Measurements from ENCODE around the gene CYP2R1. TPM values are rescaled to one million over a fixed set of nuclear protein-coding genes. Genes with fewer than 3 reads are reported as not detected.

CYP2R1 gene
- total and polyA plus RNA-seq, 2 donors (not counting 3 experiments of a cell fraction or from before 2014, with no cell fraction given) = 5.8 to 8.0 TPM

DNA sequence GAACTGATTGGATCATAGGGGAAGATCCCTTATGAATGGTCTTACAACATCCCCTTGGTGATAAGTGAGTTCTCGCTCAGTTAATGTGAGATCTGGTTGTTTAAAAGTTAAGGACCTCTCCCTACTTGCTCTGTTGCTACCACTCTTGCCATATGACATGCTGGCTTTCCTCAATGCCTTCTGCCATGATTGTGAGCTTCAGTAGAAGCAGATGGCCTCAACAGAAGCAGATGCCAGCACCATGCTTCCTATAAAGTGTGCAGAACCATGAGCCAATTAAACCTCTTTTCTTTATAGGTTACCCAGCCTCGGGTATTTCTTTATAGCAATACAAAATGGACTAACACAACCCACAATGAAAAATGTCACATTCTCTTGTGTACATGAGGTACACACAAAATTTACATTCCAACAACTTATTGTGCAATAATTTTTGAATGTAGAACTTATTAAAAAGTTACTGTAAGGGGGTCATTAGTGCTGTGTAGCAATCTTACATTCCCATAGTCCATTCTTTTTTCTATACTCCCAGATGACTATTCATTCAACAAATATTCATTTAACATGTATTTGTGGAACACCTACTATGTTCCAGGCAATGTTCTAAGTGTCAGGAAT is 10.3 kb downstream of the CYP2R1 start:
- CTCF ChIA-PET = interaction anchor here (1.2 to 3.6 kb wide), 2 partner anchors 10 to 26 kb away, joined by 3 to 12 read pairs; no protein-coding TSS in a partner anchor
- no peak overlapping the region for H3K9ac ChIP-seq (replicated peaks; ENCODE audit: extremely low read depth, insufficient read depth, low read length)
- no peak for TF ChIP-seq GATA2 (IDR thresholded peaks at IDR 0.05; ENCODE audit: insufficient read depth, insufficient read length, low read depth, low read length)
- TF ChIP-seq, protein P1, sequence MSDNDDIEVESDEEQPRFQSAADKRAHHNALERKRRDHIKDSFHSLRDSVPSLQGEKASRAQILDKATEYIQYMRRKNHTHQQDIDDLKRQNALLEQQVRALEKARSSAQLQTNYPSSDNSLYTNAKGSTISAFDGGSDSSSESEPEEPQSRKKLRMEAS (IDR thresholded peaks at IDR 0.05; ENCODE audit: insufficient read depth, insufficient read length) = no peak
- no peak for TF ChIP-seq FOS (IDR thresholded peaks at IDR 0.05; ENCODE audit: borderline replicate concordance, insufficient read depth, low read length)
- no peak for TF ChIP-seq POLR2AphosphoS5 (IDR thresholded peaks at IDR 0.05; ENCODE audit: insufficient read depth, low read depth, low read length)
- TF ChIP-seq, protein P2, sequence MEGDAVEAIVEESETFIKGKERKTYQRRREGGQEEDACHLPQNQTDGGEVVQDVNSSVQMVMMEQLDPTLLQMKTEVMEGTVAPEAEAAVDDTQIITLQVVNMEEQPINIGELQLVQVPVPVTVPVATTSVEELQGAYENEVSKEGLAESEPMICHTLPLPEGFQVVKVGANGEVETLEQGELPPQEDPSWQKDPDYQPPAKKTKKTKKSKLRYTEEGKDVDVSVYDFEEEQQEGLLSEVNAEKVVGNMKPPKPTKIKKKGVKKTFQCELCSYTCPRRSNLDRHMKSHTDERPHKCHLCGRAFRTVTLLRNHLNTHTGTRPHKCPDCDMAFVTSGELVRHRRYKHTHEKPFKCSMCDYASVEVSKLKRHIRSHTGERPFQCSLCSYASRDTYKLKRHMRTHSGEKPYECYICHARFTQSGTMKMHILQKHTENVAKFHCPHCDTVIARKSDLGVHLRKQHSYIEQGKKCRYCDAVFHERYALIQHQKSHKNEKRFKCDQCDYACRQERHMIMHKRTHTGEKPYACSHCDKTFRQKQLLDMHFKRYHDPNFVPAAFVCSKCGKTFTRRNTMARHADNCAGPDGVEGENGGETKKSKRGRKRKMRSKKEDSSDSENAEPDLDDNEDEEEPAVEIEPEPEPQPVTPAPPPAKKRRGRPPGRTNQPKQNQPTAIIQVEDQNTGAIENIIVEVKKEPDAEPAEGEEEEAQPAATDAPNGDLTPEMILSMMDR (IDR thresholded peaks at IDR 0.05; ENCODE audit: extremely low read depth in 1 of 2, insufficient read depth in 1 of 2, low read depth in 1 of 2, low read length in 2 of 2) = no peak
- TF ChIP-seq JUN (IDR thresholded peaks at IDR 0.05; ENCODE audit: borderline replicate concordance, insufficient read depth, insufficient read length, low read depth) = no peak
- no peak for TF ChIP-seq EZH2 (IDR thresholded peaks at IDR 0.05; ENCODE audit: borderline replicate concordance, low read depth, low read length, severe bottlenecking)
- TF ChIP-seq MYC (IDR thresholded peaks at IDR 0.05; ENCODE audit: low read depth, low read length) = no peak
- TF ChIP-seq POLR2A (IDR thresholded peaks at IDR 0.05; ENCODE audit: low read depth, low read length) = no peak
- H3K27me3 ChIP-seq (ENCODE audit: control insufficient read depth in 2 of 2, insufficient read depth in 2 of 2, low read length in 2 of 2) = no peaks in the 10 kb centered on the region
- H2AFZ ChIP-seq (ENCODE audit: low read depth, low read length) = no peak overlapping the region
- POLR2A ChIA-PET = no interaction called here
- no peaks in the 10 kb centered on the region for H4K20me1 ChIP-seq (replicated peaks; ENCODE audit: control insufficient read depth, extremely low read depth, insufficient read depth, low read length)
- H3K36me3 ChIP-seq (ENCODE audit: control insufficient read depth in 2 of 2, extremely low read depth in 1 of 2, insufficient read depth in 2 of 2, low read length in 2 of 2) = no peaks in the 10 kb centered on the region
- no peak overlapping the region for H3K27ac ChIP-seq (ENCODE audit: insufficient read depth, low read depth, low read length)
- no peak overlapping the region for H3K4me2 ChIP-seq (ENCODE audit: insufficient read depth, low read length)
- intact Hi-C loops (cut with micrococcal nuclease) (no loop called here), dilution Hi-C loops (cut with MboI; ENCODE audit: extremely low pct_ligation_motif_present, low sequenced_read_pairs) (no loop called here)
- H3K4me1 ChIP-seq (ENCODE audit: control insufficient read depth, extremely low read depth, insufficient read depth, low read length) = no peaks in the 10 kb centered on the region
- DNase-seq (ENCODE audit: low read depth, low spot score) (no peak), FAIRE-seq (no peak)
- H3K9me3 ChIP-seq (replicated peaks; ENCODE audit: control insufficient read depth, insufficient read depth, low read length) = no peaks in the 10 kb centered on the region
- H3K4me3 ChIP-seq (replicated peaks in 1 of 3; ENCODE audit: insufficient read depth in 1 of 3, low read depth in 1 of 3, low read length in 3 of 3) = no peak overlapping the region
- no peaks in the 10 kb centered on the region for H3K9me1 ChIP-seq (replicated peaks; ENCODE audit: control insufficient read depth, extremely low read depth, insufficient read depth, low read length)
- no TSS peak for BruUV-seq (replicated peaks)
- H3K79me2 ChIP-seq (ENCODE audit: control insufficient read depth, insufficient read depth, low read length) = peaks cover 4% of the 10 kb centered on the region
